ENCODE data around the gene ZNF500.
"Not testable (repeated sequence)": the region's sequence is repeated elsewhere in the genome, so short reads cannot be mapped to it uniquely, and the experiment has no call there.

ZNF500 gene

GRCh38 chr16:4744555-4745273 is 22.2 kb downstream of the ZNF500 start:
- Histone ChIP-seq H3K14ac (ENCODE audit: low read length) (no peak overlapping the region), H3K27ac (ENCODE audit: low read depth, low read length) (no peak overlapping the region), H3K27me3 (ENCODE audit: insufficient read depth, low read length) (no peaks in the 10 kb centered on the region), H4K8ac (ENCODE audit: low read depth, low read length) (no peak overlapping the region), H2BK12ac (ENCODE audit: low read length) (no peak overlapping the region), H3K4ac (ENCODE audit: low read depth, low read length) (no peak overlapping the region), H2AK5ac (ENCODE audit: low read length) (no peak overlapping the region), H3K18ac (ENCODE audit: low read length) (no peak overlapping the region), H4K12ac (ENCODE audit: low read depth, low read length) (no peak overlapping the region), H3K79me2 (ENCODE audit: control insufficient read depth, insufficient read depth, low read length, poor library complexity) (no peaks in the 10 kb centered on the region), H3K36me3 (ENCODE audit: control insufficient read depth in 1 of 2, insufficient read depth in 2 of 2, low read length in 2 of 2) (peaks cover under 1 to 9% of the 10 kb centered on the region in 2 experiments), H3K9ac (ENCODE audit: low read length) (no peak overlapping the region), H3K4me2 (ENCODE audit: low read length) (no peak overlapping the region), H3K9me3 (ENCODE audit: insufficient read depth, low read depth, low read length) (no peaks in the 10 kb centered on the region), H3K4me3 (ENCODE audit: low read depth, low read length) (no peak overlapping the region), H2BK5ac (ENCODE audit: low read depth, low read length, poor library complexity) (no peak overlapping the region), H3K4me1 (ENCODE audit: control insufficient read depth in 1 of 2, insufficient read depth in 2 of 2, low read length in 2 of 2) (no peaks in the 10 kb centered on the region), H2AFZ (ENCODE audit: insufficient read depth, low read length, poor library complexity) (no peak overlapping the region), H2BK120ac (ENCODE audit: insufficient read depth, low read length, poor library complexity) (no peak overlapping the region), H3K79me1 (ENCODE audit: low read length) (no peaks in the 10 kb centered on the region), H4K91ac (ENCODE audit: low read depth, low read length) (no peak overlapping the region), H3K23ac (ENCODE audit: low read length) (no peak overlapping the region)
- no peak for DNase-seq
- WGBS (ENCODE audit: extremely low coverage, insufficient coverage, insufficient read length) = no CpG with 5 or more reads among the region's 13 CpGs

GRCh38 chr16:4743226-4743878 is 23.6 kb downstream of the ZNF500 start:
- H3K36me3 ChIP-seq (ENCODE audit: control insufficient read depth in 1 of 2, insufficient read depth in 2 of 2, low read length in 2 of 2) = peaks cover 0 to under 1% of the 10 kb centered on the region in 2 experiments
- WGBS (ENCODE audit: extremely low coverage, insufficient coverage, insufficient read length) = no CpG with 5 or more reads among the region's 14 CpGs
- no peak overlapping the region for H4K12ac ChIP-seq (ENCODE audit: low read depth, low read length)
- H3K27me3 ChIP-seq (ENCODE audit: insufficient read depth, low read length) = no peaks in the 10 kb centered on the region
- no peaks in the 10 kb centered on the region for H3K79me1 ChIP-seq (ENCODE audit: low read length)
- H3K79me2 ChIP-seq (ENCODE audit: control insufficient read depth, insufficient read depth, low read length, poor library complexity) = no peaks in the 10 kb centered on the region
- no peak overlapping the region for H4K8ac ChIP-seq (ENCODE audit: low read depth, low read length)
- no peak overlapping the region for H3K4me2 ChIP-seq (ENCODE audit: low read length)
- H3K4me3 ChIP-seq (ENCODE audit: low read depth, low read length) = no peak overlapping the region
- no peak overlapping the region for H3K9ac ChIP-seq (ENCODE audit: low read length)
- no peak overlapping the region for H3K4ac ChIP-seq (ENCODE audit: low read depth, low read length)
- no peak for DNase-seq
- H2AFZ ChIP-seq (ENCODE audit: insufficient read depth, low read length, poor library complexity) = no peak overlapping the region
- H2BK12ac ChIP-seq (ENCODE audit: low read length) = no peak overlapping the region
- H3K18ac ChIP-seq (ENCODE audit: low read length) = no peak overlapping the region
- no peak overlapping the region for H2BK120ac ChIP-seq (ENCODE audit: insufficient read depth, low read length, poor library complexity)
- no peak overlapping the region for H2AK5ac ChIP-seq (ENCODE audit: low read length)
- H4K91ac ChIP-seq (ENCODE audit: low read depth, low read length) = no peak overlapping the region
- H3K14ac ChIP-seq (ENCODE audit: low read length) = no peak overlapping the region
- H3K9me3 ChIP-seq (ENCODE audit: insufficient read depth, low read depth, low read length) = no peaks in the 10 kb centered on the region
- H2BK5ac ChIP-seq (ENCODE audit: low read depth, low read length, poor library complexity) = no peak overlapping the region
- no peak overlapping the region for H3K27ac ChIP-seq (ENCODE audit: low read depth, low read length)
- H3K4me1 ChIP-seq (ENCODE audit: control insufficient read depth in 1 of 2, insufficient read depth in 2 of 2, low read length in 2 of 2) = no peaks in the 10 kb centered on the region
- H3K23ac ChIP-seq (ENCODE audit: low read length) = no peak overlapping the region

GRCh38 chr16:4738370-4738769 is 28.6 kb downstream of the ZNF500 start:
- H2BK120ac ChIP-seq (ENCODE audit: insufficient read depth, low read length, poor library complexity) = not testable (repeated sequence)

GRCh38 chr16:4737545-4737944 is 29.4 kb downstream of the ZNF500 start:
- Histone ChIP-seq H3K4ac (ENCODE audit: low read depth, low read length) (no peak overlapping the region), H3K4me2 (ENCODE audit: low read length) (no peak overlapping the region), H3K27ac (ENCODE audit: low read depth, low read length) (no peak overlapping the region), H3K18ac (ENCODE audit: low read length) (no peak overlapping the region), H2BK12ac (ENCODE audit: low read length) (no peak overlapping the region), H3K9ac (ENCODE audit: low read length) (no peak overlapping the region), H3K4me3 (ENCODE audit: low read depth, low read length) (no peak overlapping the region), H3K9me3 (ENCODE audit: insufficient read depth, low read depth, low read length) (no peaks in the 10 kb centered on the region), H3K27me3 (ENCODE audit: insufficient read depth, low read length) (no peaks in the 10 kb centered on the region), H3K23ac (ENCODE audit: low read length) (no peak overlapping the region), H2BK120ac (ENCODE audit: insufficient read depth, low read length, poor library complexity) (no peak overlapping the region), H4K91ac (ENCODE audit: low read depth, low read length) (no peak overlapping the region), H2BK5ac (ENCODE audit: low read depth, low read length, poor library complexity) (no peak overlapping the region), H4K12ac (ENCODE audit: low read depth, low read length) (no peak overlapping the region), H2AFZ (ENCODE audit: insufficient read depth, low read length, poor library complexity) (no peak overlapping the region), H3K36me3 (ENCODE audit: control insufficient read depth in 1 of 2, insufficient read depth in 2 of 2, low read length in 2 of 2) (no peaks in the 10 kb centered on the region), H3K79me2 (ENCODE audit: control insufficient read depth, insufficient read depth, low read length, poor library complexity) (peaks cover 2% of the 10 kb centered on the region), H4K8ac (ENCODE audit: low read depth, low read length) (no peak overlapping the region), H3K79me1 (ENCODE audit: low read length) (peaks cover 7% of the 10 kb centered on the region), H2AK5ac (ENCODE audit: low read length) (no peak overlapping the region), H3K4me1 (ENCODE audit: control insufficient read depth in 1 of 2, insufficient read depth in 2 of 2, low read length in 2 of 2) (peaks cover 11 to 16% of the 10 kb centered on the region in 2 experiments), H3K14ac (ENCODE audit: low read length) (no peak overlapping the region)
- no peak for DNase-seq
- no CpG with 5 or more reads among the region's 15 CpGs for WGBS (ENCODE audit: extremely low coverage, insufficient coverage, insufficient read length)

More at GRCh38 chr16:4738370-4738769, 28.6 kb downstream of the ZNF500 start:
- not testable (repeated sequence) for H3K9me3 ChIP-seq (ENCODE audit: insufficient read depth, low read depth, low read length); H2BK5ac ChIP-seq (ENCODE audit: low read depth, low read length, poor library complexity); H2AFZ ChIP-seq (ENCODE audit: insufficient read depth, low read length, poor library complexity); H3K27ac ChIP-seq (ENCODE audit: low read depth, low read length); H3K79me2 ChIP-seq (ENCODE audit: control insufficient read depth, insufficient read depth, low read length, poor library complexity); H3K4ac ChIP-seq (ENCODE audit: low read depth, low read length); H3K23ac ChIP-seq (ENCODE audit: low read length); H3K14ac ChIP-seq (ENCODE audit: low read length); H3K18ac ChIP-seq (ENCODE audit: low read length); H3K4me2 ChIP-seq (ENCODE audit: low read length); H4K8ac ChIP-seq (ENCODE audit: low read depth, low read length); H3K4me3 ChIP-seq (ENCODE audit: low read depth, low read length); H4K12ac ChIP-seq (ENCODE audit: low read depth, low read length); H3K27me3 ChIP-seq (ENCODE audit: insufficient read depth, low read length); H3K79me1 ChIP-seq (ENCODE audit: low read length); H3K9ac ChIP-seq (ENCODE audit: low read length); DNase-seq; H2BK12ac ChIP-seq (ENCODE audit: low read length); H4K91ac ChIP-seq (ENCODE audit: low read depth, low read length); H3K36me3 ChIP-seq (ENCODE audit: control insufficient read depth in 1 of 2, insufficient read depth in 2 of 2, low read length in 2 of 2); H2AK5ac ChIP-seq (ENCODE audit: low read length)
- H3K4me1 ChIP-seq (ENCODE audit: control insufficient read depth in 1 of 2, insufficient read depth in 2 of 2, low read length in 2 of 2) = peaks cover 9 to 16% of the 10 kb centered on the region in 2 experiments
- WGBS (ENCODE audit: extremely low coverage, insufficient coverage, insufficient read length) = no CpG with 5 or more reads among the region's 5 CpGs

Measured in trophoblast cell (in vitro differentiated cells and primary cell).